HG03565 (cell line): Measurements from ENCODE around the gene SH3D19.

Experiments used
- ATAC-seq: cut with Tn5 transposase; IDR thresholded peaks from one replicate; pipeline ENCODE4 v1.9.1; 2021; ENCODE audit warnings: mild to moderate bottlenecking, moderate library complexity; ENCODE audit not compliant: unreplicated experiment

SH3D19 gene

DNA sequence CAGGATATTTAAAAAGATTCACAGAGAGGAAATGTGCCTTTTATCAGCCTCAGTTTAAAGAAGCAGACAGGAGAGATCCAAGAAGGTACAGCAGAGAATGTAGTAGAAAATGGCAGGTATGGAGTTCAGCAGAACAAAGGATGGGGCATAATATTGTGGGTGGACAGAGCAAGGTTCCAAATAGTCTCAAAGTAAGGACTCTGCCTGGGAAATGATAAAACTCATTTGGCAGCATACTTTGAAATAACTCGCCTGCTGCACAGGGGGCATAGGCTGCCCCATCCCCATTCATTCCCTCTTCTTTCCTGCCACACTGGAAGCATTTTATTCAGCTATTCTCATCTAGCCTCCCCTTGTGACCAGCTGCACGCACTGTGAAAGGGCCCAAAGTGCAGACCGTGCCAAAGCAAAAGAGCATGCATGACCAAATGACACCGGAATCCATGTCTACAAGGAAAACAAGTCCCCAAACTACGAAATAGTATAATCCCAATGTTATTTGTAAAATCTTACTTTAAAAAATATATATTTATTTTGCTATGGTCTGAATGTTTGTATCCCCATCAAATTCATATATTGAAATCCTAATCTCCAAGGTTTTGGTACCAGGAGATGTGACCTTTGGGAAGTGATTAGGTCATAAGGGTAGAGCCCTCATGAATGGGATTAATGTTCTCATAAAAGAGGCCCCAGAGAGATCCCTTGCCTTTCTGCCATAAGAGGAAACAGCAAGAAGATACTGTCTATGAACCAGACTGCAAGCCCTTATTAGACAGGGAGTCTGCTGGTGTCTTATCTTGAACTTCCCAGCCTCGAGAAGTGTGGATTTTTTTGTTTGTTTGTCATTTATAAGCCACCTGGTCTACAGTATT, 125.8 kb downstream of the SH3D19 start:
- ATAC-seq, result no peak

DNA sequence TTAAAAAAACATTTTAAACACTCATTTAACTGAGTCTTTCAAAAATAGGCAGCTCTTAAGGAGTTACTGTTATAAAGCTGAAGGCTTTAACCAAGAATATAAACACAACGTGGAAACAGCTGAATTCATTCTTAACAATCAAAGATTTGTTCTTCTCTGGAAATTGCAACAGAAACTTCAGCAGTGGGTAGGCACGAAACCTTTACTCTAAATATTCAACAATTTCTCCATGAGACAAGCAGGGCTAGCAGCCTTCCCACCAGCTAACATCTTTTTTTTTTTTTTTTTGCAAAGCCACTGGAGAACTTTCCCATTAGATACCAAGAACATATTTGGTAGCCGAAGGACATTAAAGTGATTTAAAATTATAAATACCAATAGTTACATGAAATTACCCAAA, 126.7 kb downstream of the SH3D19 start:
- ATAC-seq, result no peak

DNA sequence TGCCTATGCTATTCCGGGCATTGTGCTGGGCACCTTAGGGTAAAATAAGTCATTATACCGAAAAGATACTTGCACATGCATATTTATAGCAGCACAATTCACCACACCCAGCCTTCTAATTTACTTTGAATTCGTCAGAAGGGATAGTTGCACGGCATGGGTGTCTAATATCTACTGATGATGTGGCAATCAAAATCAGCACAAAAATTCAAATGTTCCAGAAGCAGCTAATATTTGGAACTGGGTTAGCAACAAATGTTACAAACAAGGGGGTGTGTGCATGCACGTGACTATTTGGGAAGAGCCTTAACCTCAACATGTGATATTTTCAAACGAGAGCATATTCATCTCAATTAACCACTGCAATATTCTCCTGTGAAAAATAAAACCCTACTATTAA, 128.2 kb downstream of the SH3D19 start:
- no peak for ATAC-seq

DNA sequence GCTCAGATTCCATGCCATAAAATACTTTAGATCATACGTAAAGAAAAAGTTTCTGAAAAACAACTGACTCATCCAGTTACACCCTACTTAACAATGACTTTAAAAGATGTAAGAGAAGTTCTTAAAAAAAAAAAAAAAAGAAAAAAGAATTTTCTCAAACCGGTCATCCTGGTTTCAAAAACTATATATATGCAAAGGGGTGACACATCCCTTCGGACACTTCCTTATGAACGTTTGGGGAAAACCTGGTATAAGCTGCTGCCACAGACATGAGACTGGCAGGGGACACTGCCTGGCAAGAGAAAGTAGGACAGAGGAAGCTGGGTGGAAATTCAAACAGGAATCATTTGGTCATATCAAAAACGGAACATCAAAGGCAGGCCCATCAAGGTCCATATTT, 129.6 kb downstream of the SH3D19 start:
- no peak for ATAC-seq

DNA sequence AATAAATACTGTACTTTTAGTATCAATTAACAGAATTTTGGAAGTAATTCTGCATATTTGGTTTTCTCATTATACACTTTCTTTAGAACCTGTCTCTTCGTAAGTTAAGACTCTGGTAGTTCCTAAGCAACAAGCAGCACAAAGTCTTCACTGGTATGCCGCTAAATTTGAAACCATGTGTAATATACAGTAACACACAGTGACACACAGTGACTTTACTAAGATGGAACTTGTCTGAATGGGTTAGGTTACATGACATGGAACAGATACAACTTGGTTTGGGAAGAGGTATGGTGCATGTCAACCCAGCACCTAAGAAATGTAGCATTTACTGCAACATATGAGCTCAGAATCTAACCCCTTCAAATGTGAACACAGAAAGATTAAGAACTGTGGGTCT, 132.0 kb downstream of the SH3D19 start:
- ATAC-seq, result no peak

DNA sequence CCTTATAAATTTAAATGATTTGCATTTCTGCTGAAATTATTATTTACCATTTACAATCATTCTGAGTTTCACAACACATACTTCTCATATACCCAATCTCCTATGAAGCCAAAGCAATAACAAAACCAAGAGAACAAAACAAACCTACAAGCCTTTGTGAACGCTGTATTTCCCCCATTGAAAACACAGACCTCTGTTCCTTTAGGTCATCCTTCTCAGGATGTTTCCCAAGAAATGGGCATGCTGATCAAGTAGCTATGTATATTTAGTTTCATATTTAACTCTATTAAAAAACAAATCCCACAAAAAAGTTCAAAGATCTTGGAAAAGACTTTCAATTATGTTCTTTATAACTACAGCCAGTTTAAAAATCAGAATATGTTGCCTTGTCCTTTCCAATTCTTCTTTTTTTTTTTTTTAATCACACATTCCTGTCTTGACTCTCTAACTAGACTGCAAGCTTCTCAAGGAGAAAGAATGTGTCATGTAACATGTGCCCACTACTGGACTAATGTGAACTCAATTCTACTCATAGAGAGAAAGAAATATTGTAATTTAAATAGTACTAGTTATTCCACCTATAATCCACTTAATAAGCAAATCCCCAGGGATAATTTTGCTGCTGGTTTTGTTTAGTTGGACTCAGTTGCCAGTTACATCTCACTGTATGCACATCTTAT, 132.7 kb downstream of the SH3D19 start:
- no peak for ATAC-seq

DNA sequence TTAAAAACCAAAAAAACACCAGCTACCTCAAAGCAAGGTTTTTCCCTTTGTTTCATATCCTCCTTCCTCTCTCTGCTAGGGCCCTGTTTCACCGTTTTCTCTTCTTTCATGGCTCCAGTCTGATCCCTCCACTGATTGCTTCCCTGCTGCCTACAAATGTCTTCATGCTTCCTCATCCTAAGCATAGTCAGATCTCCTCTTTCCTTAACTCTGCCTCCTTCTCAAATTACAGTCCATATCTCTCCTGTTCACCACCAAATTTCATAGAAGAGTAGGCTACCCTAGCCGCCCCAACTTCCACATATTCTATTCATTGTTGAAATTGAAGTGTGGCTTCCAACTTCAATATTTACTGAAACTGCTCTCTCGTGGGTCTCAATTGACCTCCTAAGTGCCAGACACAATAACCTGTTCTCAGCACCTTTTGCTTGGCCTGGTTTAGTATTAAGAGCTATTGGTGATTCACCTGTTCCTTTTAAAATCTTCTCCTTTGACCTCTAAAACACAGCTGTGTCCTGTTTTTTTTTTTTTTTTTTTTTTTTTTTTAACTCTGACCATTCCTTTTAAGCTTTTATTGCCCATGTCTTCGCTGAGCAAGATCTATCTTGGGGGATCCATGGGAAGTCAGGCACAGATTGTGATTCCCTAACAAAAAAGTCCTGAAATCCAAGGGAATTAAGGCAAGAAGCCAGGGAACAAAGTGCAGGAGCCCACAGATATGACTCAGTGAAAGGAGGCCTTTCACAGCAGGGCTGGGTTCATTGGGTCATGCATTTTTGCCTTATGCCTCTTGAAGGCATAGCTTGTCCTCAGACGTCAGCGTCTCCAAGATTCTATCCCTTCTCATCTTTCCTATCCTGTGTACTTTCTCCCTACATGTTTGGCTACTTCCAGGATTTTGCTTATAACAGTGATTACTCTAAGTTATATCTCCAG, 140.6 kb downstream of the SH3D19 start:
- no peak for ATAC-seq

DNA sequence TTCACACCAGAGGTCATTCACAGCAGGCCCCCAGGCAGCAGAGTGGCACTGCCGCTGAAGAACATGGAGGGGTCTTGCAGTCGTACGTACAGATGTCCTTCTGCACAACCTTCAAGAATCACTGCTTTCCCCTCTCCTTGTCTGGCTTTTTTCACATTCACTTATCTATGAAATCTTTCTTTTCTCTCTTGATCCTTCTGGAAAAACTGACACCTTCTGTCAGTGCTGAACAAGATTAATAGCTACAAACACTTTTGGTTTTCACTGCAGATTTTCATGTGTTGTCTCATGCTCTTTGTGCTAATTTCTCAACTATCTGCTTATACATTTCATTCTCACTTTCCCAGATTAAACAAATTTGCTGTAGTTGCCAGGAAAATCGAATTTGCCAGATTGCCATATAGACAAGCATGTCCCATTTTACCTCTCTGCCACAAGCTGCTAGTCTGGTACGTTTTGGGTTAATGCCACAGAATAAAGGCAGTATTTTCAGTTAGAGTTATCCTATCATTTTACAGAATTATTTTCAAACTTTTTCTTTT, 142.9 kb downstream of the SH3D19 start:
- ATAC-seq, result no peak

DNA sequence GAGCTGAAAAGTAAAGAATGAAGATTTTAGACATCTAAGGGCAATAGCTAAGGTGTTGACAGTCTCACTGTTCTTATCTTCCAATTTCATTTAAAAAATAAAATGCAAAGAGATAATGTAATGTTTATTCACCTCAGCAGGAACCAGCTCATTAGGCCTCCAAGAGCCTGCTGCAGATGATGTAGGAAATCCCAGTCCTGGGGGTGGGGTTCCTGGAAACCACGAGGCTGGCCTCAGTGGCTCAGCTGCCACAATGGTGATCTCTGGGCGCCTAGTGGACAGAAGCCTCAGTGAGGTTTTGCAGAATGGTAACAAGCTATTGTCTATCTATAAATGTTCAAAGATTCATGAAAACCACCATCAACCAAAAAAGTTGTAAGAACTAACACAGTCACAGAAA, 148.7 kb downstream of the SH3D19 start:
- ATAC-seq, result no peak

DNA sequence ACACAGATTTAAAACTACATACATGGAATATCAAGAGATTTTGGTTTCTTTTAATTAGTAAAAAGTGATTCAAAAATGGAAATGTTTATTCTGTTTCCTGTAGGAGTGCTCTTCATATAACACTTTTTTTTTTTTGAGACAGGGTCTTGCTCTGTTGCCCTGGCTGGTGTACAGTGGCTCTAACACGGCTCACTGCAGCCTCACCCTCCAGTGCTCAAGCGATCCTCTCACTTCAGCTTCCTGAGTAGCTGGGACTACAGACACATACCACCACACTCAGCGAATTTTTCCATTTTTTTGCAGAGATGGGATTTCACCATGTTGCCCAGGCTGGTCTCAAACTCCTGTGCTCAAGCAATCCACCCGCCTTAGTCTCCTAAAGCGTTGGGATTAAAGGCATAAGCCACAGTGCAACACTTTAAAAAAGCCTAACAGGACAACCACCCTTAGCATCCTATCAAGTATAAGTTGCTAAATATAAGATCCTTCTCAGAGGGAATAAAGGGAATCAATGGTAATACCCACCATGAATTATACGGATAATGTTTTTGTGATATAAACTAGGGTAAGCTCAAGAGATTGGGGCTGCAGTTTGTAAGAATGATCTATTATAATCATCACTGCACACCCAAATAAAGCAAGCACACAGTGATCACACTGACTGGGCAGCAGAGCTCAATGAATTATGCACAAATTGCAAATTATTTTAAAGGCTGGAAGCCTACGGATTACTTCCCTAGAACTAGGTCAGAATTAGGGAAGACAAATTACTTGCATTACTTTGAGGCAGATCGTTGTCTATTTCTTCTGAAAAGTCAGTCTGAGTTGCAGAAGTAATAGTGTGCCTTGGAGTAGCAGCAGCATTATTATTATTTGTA, 149.4 kb downstream of the SH3D19 start:
- no peak for ATAC-seq

DNA sequence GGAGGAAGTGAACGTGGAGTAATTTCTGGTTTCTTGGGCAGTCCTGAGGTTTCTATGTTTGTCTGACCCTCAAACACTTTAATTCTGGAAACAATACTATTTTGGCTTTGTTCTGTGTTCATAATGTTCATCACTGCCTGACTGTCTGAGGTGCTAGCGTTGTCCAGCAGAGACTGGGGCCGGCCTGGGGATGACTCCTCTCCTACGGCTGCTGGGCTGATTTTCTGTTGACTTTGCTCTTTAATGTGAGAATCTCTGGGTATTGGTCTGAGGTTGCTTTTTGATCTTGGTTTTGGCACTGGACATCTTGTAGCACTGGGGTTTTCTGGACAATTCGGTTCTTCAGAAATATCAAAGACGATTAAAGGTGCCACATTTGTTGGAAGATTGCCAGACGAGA, 150.2 kb downstream of the SH3D19 start:
- ATAC-seq, result no peak

DNA sequence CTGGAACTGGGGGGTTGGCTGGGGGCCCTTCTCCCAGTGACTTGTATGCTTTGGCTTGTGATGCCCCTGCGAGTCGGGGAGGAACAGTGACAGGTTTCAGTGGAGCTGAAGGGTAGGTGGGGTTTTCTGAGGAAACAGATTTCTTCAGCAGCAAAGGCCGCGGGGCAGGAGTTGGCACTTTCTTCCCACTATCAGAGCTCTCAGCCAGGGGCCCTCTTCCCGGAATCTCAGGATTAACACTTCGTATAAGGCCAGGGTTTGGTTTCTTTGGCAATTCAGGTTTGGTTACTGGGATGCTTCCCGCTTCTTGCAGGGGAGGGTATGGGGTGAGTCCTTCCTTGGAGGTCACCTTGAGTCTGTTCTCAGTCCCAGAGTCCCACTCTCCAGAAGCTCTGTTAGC, 150.6 kb downstream of the SH3D19 start:
- ATAC-seq, result no peak

DNA sequence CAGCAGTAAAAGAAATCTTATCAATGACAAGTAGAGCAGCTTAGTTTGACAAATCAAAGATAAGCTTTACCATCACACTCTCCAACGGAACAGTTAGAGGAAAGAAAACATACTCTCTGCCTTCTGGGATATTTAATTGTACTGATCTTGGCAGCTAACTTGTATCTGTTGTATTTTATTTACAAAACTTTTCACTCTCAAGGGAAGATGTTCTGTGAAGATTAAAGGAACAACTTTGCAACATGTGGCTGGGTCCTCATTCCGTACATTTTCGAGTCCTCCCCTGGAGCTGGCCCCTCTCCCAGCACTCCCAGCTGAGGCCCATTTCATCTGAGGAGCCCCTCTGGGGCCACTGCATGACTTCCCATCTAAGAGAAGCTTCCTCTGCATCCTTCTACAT, 151.5 kb downstream of the SH3D19 start:
- no peak for ATAC-seq

DNA sequence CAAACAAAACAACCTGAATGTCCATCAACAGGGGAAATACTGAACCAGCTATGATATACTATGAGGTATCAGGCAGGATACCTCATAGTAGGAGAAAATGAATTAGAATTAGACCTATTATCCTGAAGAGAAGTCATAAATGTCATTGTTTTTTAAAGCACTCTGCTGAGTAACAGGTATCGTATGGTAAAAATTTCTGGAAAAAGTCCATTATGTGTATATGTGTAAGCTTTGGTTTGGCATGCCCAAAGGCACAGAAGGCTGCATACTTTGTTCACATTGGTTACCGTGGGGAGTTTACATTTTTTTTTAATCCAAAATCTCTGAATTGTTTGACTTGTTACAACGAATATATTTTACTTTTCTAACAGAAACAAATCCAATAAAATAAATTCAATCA, 155.5 kb downstream of the SH3D19 start:
- no peak for ATAC-seq

DNA sequence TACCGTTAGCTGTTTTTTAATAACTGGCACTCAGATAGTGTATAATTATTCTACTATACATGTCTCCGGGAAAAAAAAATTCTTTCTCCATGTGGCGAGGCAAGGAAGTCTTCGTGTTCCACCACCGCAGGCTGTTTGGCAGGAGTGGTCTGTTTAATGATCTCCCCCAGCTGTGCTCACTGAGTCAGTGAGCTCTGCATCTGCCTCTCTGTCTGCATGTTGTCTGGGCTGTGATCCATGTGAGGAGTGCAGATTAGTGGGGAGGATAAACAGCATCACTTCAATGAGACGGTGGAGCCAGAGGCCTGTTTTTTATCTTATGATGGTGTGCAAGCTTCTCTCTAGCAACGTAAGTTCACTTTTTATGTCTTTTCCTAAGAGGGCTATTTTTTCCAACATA, 156.2 kb downstream of the SH3D19 start:
- no peak for ATAC-seq

DNA sequence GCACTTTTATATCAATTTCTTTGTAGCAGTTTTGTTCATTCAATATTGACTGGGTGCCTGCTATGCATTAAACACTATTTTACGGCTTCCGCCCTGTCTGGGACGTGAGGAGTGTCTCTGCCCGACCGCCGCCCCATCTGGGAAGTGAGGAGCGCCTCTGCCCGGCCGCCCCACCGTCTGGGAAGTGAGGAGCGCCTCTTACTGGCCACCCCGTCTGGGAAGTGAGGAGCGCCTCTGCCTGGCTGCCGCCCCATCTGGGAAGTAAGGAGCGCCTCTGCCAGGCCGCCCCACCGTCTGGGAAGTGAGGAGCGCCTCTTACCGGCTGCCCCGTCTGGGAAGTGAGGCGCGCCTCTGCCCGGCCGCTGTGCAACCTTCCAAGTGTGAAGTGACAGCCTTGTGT, 157.8 kb downstream of the SH3D19 start:
- ATAC-seq, result no peak

DNA sequence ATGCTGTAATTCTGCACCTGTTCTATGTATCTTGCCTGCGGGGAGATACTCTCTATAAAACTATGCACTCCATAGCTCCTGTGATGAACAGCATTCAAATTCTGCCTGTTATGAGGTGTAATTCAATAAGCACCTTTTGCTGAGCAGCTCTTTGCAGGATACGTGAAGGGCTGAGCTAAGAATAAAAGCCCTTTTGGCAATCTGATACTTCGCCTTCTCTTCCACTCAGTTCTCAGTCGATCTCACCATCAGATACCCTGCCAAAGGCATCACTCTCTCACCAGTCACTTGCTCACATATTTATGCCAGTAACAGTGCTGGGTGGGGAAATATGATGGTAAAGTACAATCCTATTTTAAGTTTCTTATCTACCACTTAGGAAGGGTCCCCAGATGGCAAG, 158.8 kb downstream of the SH3D19 start:
- no peak for ATAC-seq

DNA sequence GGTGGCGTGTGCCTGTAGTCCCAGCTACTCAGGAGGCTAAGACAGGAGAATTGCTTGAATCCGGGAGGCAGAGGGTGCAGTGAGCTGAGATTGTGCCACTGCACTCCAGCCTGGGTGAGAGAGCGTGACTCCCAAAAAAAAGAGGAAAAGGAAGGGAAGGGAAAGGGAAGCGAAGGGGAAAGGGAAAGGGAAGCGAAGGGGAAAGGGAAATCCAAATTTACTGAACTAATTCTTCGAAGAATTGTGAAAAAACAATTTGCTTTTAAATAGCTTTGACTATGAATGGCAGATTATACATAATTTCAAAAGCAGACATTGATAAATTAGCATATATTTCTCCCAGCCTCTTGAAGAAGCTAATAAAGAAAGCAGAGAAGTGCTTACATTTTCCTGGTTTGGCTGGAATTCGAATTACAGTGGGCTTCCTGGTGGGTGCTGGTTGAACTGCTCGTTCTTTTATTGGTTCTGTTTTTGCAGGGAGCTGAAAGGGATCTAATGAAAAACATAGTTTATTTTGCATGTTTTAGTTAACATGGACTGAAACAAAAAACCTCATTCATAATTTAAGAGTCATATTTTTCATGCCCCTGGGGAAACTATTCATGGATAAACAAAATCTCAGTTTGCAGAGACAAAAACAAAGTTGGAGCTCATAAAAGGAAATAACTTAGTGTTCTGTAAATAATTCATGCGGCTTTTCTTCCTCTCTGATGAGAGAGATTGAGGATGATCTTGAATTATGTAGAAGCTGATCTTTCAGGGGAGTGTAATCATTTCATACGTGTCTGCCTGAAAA, 160.0 kb downstream of the SH3D19 start:
- ATAC-seq, result no peak

DNA sequence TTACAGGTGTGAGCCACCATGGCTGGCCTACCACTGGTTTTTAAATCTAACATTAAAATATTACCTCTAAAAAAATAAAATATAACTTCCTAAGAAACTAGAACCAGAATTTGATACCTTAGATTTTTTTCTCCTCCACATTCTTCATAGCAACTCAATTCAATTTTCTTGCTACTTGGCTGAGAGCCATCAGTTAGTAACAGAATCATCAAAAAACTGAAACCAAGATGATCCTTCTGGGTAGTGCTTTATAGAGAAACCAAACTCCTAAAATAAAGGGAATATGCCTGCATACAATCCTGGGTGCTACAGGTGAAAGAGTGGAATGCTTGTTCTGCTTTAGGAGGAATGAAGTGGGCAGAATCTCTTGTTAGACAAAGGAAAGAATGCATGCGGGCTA, 161.6 kb downstream of the SH3D19 start:
- ATAC-seq, result no peak
